PFSK-1 (cell line): Measurements from ENCODE around the gene GDF9.

Experiments used
- FOXP2 ChIP-seq: optimal IDR thresholded peaks from 2 replicates; pipeline ENCODE3; 2011; ENCODE audit warnings: borderline replicate concordance, control low read depth, inconsistent platforms; ENCODE audit not compliant: insufficient read depth; ENCODE audit errors: extremely low read length, extremely low read depth
- POLR2AphosphoS5 ChIP-seq: IDR thresholded peaks from 2 replicates; pipeline ENCODE4 v1.6.1; 2012; ENCODE audit warnings: low read depth, mild to moderate bottlenecking, control low read depth, low read length, moderate library complexity
- SIN3A ChIP-seq: IDR thresholded peaks from 2 replicates; pipeline ENCODE4 v1.6.1; 2012; ENCODE audit warnings: mild to moderate bottlenecking, low read length, moderate library complexity, borderline replicate concordance; ENCODE audit not compliant: insufficient read depth
- TAF1 ChIP-seq: IDR thresholded peaks from 2 replicates; pipeline ENCODE4 v1.6.1; 2012; ENCODE audit warnings: low read length, control low read depth, borderline replicate concordance; ENCODE audit not compliant: insufficient read depth
- TF ChIP-seq, protein P1 (sequence below), 2 experiments: IDR thresholded peaks; 2 replicates each; pipeline versions ENCODE4 v1.6.1 to v1.8.0; 2011 to 2012; ENCODE audit warnings: low read depth in 2 of 2, low read length in 2 of 2, control low read depth in 1 of 2, inconsistent platforms in 1 of 2, mild to moderate bottlenecking in 1 of 2, moderate library complexity in 1 of 2; ENCODE audit not compliant: insufficient read depth in 1 of 2

Gene GDF9

DNA sequence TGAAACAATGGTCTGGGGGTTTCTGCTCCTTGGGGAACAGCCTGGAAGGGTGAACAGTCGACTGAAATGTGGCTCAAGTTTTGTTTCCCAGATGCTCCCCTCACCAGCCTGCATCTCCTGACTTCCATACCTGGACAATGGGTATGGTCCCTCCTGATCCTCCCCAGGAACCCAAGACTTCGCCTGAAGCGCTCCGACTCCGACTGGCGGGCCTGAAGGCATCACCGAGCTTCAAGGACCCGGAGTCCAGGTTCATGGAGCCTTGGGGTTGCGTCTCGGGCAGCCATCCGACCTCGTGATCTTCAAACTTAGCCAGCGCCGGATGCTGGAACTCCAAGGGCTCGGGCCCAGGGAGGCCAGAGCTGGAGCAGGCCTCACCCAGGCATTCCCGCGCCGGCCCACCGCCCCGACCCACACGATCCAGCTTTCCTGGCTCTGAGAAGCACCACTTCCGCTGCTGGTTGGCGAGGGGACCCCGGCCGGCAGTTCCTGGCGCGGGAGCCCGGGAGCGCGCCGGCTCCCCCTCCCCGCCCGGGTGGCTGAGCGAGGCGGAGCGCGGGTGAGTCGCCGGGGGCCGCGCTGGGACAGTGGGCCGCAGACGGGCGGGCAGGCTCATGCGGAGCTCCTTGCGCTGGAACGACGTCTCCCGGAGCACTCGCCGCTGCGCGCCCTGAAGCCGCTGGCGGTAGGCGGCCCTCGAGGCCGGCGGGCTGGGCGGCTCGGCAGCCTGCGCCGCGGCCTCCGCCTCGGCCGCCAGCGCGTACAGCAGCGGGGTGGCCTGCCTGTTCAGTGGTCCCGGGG is 41.0 kb downstream of the GDF9 start:
- TF ChIP-seq SIN3A (no peak), TAF1 (no peak), POLR2AphosphoS5 (no peak), FOXP2 (no peak)
- TF ChIP-seq, protein P1, sequence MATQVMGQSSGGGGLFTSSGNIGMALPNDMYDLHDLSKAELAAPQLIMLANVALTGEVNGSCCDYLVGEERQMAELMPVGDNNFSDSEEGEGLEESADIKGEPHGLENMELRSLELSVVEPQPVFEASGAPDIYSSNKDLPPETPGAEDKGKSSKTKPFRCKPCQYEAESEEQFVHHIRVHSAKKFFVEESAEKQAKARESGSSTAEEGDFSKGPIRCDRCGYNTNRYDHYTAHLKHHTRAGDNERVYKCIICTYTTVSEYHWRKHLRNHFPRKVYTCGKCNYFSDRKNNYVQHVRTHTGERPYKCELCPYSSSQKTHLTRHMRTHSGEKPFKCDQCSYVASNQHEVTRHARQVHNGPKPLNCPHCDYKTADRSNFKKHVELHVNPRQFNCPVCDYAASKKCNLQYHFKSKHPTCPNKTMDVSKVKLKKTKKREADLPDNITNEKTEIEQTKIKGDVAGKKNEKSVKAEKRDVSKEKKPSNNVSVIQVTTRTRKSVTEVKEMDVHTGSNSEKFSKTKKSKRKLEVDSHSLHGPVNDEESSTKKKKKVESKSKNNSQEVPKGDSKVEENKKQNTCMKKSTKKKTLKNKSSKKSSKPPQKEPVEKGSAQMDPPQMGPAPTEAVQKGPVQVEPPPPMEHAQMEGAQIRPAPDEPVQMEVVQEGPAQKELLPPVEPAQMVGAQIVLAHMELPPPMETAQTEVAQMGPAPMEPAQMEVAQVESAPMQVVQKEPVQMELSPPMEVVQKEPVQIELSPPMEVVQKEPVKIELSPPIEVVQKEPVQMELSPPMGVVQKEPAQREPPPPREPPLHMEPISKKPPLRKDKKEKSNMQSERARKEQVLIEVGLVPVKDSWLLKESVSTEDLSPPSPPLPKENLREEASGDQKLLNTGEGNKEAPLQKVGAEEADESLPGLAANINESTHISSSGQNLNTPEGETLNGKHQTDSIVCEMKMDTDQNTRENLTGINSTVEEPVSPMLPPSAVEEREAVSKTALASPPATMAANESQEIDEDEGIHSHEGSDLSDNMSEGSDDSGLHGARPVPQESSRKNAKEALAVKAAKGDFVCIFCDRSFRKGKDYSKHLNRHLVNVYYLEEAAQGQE (IDR thresholded peaks at IDR 0.05; ENCODE audit: insufficient read depth in 1 of 2, low read depth in 2 of 2, low read length in 2 of 2): no peak

DNA sequence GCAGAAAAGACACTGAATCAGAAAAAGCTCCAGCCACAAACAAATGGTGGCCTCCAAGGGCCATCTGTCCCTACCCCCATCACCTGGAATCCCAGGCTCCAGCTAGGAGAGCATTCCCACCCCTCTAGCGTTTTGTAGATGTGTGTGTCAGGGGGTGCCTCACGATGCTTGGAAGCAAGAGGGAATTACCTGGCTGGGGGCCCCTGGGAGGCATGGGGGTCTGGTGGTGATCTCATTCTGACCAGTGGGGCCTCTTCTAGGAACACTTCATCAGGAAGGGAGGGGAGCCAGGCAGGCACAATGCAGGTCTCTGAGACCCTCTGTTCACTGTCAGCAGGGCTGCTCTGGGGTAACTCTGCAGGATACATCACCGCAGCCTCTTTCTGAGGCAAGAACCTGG is 41.8 kb downstream of the GDF9 start:
- TF ChIP-seq SIN3A (no peak), TAF1 (no peak), POLR2AphosphoS5 (no peak), FOXP2 (no peak)
- TF ChIP-seq, protein P1 (IDR thresholded peaks at IDR 0.05; ENCODE audit: insufficient read depth in 1 of 2, low read depth in 2 of 2, low read length in 2 of 2): no peak

DNA sequence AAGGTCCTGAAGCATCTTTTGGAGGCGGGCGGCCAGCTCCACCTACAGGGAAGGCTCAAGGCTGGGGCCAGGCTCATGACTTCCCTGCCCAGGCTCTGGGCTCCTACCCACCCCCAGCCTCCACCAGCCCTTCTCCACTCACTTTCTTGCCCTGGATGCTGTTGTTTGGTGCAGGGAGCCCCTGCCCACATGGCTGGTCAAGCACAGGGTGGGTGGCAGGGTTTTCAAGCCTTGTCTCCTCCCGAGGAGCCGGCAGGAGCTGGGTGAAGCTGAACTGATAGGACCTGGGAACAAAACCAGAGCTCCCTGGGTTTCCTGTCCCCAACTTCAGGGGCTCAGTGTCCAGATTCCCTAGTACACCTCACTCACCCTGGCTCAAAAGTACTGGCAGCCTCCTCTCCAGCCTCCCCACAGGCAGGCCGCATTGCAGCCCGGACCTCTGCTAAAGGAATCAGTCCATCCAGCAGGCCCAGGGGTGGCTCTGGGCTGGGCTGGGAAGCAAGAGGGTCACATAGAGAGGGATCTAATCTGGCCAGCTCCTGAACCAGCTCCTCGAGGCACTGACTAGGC is 42.7 kb downstream of the GDF9 start:
- TF ChIP-seq SIN3A (no peak), POLR2AphosphoS5 (no peak), TAF1 (no peak), FOXP2 (no peak)
- TF ChIP-seq, protein P1 (IDR thresholded peaks at IDR 0.05; ENCODE audit: insufficient read depth in 1 of 2, low read depth in 2 of 2, low read length in 2 of 2): no peak

DNA sequence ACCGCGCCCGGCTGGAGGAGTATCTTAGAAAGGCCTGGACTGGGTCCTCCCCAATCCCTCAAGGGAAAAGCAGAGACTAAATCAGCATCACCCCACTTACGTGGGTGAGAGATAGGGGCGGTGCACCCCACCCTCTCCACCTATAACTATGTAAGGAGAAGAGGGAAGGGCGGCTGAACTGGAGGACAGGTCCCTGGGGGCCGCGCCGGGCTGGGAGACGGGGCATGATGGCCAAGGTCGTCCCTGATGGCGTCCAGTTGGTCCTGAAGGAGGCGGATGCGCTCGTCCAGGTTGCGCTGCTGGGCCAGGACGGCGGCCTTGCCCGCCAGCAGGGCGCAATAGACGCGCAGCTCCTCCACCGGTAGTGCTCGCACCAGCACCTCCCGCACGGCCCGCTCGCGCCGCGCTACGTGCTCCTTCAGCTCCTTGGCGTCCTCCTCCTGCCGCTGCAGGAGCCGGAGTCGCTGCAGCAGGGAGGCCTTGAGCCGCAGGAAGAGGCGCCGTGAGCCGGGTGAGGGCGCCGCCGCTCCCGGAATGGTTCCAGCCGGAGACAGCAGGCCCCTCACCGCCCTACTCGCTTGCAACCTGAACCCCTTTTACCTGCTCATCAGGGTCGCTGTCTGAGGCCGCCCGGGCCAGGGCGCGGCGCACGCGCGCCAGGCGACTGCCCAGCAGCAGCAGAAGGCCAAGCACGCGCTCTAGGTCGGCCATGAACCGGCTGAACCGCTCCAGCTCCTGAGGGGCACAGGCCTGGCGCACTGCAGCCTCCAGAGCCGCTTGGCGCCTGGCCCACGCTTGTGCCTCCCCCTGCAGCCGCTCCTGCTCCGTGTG is 43.4 kb downstream of the GDF9 start:
- TF ChIP-seq TAF1 (no peak), SIN3A (no peak), FOXP2 (no peak), POLR2AphosphoS5 (no peak)
- TF ChIP-seq, protein P1 (IDR thresholded peaks at IDR 0.05; ENCODE audit: insufficient read depth in 1 of 2, low read depth in 2 of 2, low read length in 2 of 2): no peak
